HG03066 (cell line): Measurements from ENCODE around the gene PARD3B.

Source experiments
- ATAC-seq: cut with Tn5 transposase; IDR thresholded peaks from one replicate; pipeline ENCODE4 v1.9.1; 2021; ENCODE audit warnings: low read depth; ENCODE audit not compliant: unreplicated experiment

The PARD3B gene

GRCh38 chr2:204581946-204582345, 36.7 kb downstream of the PARD3B start:
- ATAC-seq = no peak

DNA sequence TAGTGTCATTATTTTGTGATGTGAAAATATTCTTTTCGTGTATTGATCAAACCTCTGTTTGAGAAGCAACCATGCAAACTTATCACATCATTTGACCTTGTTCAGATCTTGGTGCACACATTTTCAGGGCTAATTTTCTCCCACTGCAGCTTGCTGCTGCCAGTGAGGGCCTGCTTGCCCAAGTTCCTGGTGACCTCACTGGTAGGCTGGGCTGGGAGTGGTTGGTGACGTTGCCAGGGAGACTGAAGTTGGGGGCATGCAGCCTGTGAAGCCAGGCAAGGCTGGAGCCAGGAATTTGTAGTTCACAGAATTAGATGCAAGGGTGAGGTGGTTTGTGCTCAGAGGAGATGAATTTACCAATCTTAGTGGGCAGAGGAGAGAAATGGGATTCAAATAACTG, 38.5 kb downstream of the PARD3B start:
- no peak for ATAC-seq

GRCh38 chr2:204585930-204586329, 40.7 kb downstream of the PARD3B start:
- ATAC-seq = no peak

DNA sequence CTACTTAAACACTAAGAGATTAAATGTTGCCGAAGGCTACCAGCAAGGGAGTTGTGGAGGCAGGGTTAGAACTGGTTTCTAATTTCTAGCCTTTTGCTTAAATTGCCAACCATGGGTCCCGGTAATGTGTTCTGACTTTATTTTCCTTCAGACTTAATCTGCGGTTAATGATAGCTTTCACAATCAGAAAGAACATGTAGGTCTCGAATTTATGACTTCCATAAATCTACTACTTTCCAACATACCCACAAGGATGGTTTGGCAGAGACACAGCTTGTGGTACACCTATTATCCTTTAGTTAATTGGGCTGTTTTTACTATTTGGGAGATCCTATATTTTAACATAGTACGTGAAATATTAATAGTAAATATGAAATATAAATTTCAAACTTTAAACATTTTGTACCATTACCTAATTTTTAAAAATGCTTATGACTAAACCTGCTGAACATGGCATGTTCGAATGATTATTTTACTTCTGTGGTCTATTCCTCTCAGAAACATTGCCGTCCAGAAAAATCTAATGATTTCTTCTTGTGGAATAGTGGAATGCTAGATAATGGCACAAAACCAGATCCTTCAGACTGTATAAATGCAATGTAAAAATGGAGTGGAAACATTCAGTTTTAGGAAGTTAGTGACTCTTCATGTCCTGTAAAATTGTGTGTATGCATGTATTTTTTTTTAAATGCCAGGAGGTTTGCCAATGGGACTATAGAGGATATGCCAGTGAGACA, 41.3 kb downstream of the PARD3B start:
- no peak for ATAC-seq

- ATAC-seq = no peak
Observed at GRCh38 chr2:204590063-204590462, 44.8 kb downstream of the PARD3B start.

DNA sequence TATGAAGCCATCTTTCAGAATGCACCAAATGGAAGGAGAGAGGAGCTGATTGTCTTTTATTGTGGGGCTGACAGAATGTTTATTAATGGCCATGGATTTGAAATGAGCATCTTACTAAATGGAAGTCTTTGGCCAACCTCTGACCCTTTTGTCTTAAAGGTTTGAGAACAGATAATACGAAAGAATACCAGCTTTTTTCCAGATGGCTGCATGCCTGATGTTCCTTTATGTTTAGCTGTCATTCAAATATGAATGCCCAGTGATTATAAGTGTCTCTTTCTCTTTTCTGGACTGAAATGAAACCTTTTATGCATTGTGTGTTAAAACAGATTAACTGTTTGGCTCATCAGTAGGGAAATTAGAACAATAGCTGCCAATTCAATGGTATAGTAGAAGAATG, 46.0 kb downstream of the PARD3B start:
- no peak for ATAC-seq

DNA sequence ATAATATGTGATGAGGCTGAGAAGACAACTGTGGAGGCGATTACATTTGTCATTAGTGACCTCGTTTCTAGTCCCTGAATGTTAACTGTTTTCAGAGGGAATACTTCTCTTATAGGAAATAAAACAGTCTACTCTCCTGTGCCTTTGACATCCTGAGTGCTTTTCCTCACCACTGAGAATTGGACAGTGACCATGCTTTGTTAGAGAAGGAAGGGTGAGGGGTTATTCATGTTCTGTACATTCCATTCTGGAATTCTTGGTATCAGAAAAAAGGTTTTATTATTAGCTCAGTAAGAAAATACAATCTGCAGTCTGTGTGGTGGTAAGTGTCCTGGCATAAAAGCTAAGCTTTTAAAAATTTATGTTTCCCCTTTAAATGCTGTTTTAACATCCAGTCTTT, 58.8 kb downstream of the PARD3B start:
- ATAC-seq = no peak

DNA sequence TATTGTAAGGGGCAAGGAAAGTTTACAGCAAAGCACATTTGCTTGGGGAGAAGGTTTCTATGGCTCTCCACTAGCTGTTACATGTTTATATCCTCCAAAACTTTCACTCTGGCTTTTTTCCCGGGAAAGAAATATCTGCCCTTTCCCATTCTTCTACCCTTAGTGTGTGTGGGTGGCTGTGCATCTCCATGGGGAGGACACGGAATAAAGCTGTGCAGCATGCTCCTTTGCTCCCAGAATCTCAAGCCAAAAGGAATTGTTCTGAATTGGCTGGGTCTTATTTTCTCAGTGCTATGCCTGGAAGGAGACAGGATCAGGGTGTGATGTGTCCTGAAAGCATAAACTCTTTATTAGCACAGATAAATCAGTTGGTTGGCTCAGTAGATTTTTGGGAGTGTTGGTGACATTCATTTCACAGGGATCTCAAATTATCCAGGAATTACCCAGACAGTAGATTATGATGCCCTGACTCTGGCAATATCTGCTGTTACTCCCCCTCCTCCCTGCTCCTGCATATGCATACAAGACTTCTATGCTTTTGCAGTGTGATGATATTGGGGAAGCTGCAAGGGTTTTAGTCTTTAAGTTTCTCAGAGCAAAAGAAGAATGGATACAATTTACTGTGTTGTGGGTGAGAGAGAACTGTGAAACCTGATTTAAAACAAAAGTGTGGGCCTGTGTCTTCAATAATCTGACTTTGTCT, 63.1 kb downstream of the PARD3B start:
- ATAC-seq = no peak

GRCh38 chr2:204611017-204611631, 65.8 kb downstream of the PARD3B start:
- ATAC-seq = no peak

- no peak for ATAC-seq
Observed at GRCh38 chr2:204611764-204612163, 66.5 kb downstream of the PARD3B start.

- ATAC-seq = no peak
Observed at GRCh38 chr2:204613635-204614034, 68.4 kb downstream of the PARD3B start.

DNA sequence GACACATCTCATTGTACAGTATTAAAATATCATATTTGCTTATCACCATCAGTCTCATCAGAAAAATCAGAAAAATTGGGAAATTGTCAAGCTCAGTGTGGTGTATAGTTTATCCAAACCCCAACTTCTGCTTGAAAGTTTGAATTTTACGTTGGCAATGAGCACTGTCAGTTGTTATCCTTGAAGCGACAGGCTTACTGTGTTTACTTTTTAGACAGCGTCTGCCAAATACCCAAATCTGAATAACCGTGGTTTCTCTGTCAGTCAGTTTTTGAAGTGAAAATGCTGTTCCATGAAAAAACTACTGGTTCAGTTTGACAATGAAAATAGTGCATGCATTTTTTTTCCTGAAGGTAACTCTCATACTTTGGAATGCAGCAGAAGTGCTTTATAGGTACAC, 70.2 kb downstream of the PARD3B start:
- ATAC-seq = no peak

DNA sequence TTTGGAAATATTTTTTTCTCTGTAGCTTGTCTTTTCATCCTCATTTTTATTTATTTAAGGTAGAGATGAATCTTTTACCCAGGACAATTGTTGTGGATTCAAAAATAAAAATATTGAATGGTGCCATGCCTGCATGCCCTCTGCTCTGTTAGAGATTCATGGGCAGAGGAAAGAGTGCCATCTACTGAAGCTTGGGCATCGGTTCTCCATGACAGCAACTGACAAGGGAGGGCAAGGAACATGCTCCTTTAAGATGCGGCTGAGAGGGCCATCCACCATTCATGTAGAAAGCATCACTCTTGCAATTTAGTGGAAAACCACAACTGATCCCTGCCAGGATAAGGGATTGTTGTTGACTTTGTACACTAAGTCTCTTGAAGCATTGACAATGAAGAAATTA, 79.9 kb downstream of the PARD3B start:
- no peak for ATAC-seq

DNA sequence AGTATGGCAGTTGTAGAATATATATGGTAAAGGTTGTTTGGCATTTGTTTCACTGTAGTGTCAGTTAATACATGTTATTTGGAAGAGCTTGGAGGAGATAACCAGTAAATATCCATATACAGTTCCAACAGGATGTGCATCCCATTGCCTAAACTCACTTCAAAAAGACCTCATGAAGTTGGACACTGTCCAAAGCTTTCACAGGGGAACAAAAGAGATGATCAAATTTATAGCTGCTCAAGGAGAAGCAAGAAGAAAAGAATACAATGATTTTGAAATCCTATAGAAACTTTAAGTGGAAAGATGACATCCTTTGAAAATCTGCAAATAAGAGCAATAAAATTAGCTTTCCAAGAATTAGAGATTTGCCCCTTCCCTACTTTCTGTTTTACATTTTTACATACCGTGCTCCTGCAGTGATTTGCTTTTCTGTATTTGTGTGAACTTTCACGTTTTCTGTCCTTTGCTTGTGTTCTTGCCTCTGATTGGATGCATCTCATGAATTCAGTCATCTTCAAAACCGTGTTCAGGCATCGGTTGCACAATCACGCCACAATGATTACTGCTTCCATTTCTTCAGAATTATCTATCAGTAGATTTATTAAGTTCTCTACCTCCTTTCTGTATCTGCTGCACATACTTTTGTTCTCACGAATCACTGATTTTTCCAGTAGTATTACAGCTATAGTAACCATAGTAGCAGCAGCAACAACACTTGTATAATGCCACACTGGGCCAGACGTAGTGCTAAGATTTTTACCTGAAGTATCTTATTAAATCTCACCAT, 83.8 kb downstream of the PARD3B start:
- ATAC-seq = no peak

GRCh38 chr2:204632410-204632809, 87.1 kb downstream of the PARD3B start:
- ATAC-seq = no peak

DNA sequence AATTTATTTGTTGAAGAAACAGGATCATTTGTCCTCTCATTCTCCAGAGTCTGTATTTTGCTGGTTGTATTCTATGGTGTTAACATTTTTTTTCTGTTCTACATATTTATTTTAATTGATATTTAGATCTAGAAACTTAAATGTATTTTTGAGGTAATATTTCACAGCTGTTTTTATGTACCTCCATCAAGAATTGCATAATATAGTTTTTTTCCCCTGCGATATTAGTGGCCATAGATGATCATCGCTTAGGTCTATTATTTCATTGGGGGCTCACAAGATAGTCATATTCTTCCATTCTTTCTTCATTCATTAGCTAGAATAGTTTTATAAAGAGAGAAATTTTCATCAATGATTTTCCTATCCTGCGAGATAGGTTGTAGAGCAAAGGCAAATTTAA, 89.3 kb downstream of the PARD3B start:
- no peak for ATAC-seq

DNA sequence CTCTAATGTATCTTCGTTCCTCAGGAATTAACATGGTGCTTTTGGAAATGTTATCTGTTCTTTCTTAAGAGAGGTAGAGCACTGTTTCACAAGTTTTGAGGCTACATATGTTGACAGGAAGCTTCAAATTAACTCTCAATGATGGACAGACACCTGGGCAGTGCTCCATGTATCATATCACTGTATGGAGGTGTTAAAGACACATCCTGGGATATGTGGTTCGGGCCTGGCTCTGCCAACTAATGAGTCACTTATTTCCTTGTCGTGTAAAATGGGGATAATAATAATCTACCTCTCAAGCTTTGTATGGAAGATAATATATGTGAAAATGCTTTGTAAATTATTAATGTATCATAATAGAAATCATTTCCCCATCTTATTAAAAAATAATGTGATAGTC, 90.2 kb downstream of the PARD3B start:
- no peak for ATAC-seq

DNA sequence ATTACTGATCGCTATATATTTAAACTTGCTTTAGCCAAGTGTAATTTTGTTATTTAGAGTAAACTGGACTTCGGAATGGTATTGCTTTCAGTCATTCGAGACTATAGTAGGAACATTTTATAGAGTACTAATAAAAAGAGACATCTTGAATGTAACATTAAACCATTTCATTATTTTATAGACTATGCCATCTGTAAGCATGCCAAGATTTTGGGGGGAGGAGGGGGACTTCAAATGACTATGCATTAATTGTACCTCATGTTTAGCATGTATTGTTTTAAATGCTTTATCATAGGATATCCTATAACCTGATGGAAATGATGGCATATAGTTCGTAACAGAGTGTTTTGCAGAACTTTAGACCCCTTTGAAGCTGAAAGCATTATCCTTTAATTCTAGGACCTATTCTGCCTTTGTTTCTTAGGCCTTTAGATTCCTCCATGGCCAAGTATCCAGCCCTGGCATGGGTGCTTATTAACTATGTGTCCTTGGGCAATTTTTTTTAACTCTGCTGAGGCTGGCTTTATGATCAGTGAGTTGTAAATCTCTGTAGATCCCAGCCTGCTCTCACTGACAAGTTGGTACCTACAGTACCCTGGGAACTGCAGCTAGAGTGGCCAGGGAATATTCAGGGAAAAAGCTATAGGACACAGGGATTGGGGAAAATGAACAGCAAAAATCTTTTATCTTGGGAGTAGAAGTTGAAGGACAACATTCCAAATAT, 93.4 kb downstream of the PARD3B start:
- ATAC-seq = no peak

- ATAC-seq = no peak
Observed at GRCh38 chr2:204643326-204643725, 98.1 kb downstream of the PARD3B start.

DNA sequence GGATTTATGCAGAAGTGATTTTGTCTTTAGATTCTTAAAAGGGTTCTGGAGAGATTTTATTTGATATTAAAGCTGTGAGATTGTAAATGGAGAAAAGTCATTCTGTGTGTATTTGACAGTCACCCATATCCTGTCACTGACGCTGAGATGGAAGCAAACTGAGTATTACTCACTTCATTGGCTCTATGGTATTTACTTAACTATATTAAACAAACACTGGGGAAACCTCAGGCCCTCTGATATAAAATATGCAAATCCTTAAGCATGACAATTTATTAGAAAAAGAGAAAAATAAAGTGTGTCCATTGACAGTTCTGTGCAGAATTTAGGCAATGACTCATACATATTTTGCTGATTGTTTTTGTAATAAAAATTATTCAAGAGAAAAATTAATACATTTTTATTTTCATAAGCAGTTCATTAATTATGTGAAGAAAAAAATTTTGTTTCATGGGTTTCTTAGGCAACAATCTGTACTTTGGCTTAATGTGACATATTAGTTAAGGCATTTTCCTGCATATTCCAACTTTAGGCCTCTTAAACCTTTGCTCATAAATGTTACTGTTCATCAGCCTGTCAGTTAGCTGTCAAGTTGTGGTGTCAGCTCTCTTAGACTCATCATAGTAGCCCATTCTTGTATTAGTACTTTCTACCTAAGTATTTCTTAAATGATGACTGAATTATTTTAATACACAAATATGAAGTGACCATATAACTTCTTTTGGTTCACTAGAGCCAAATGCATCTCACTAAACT, 99.9 kb downstream of the PARD3B start:
- no peak for ATAC-seq
